ENCODE measurements around the gene CBX2. TPM values are rescaled to one million over a fixed set of nuclear protein-coding genes. Genes with fewer than 3 reads are reported as not detected.
"Not testable (repeated sequence)": the region's sequence is repeated elsewhere in the genome, so short reads cannot be mapped to it uniquely, and the experiment has no call there.

CBX2 gene
- total RNA-seq, 4 donors from 2014 or later = 4.6 to 12.9 (median 8.7) TPM

- no peaks in the 10 kb centered on the region for H3K9me3 ChIP-seq
- peaks cover 6 to 13% (median 6%) of the 10 kb centered on the region in 3 donors for H3K4me1 ChIP-seq
- peaks cover 15 to 99% (median 20%) of the 10 kb centered on the region in 4 donors for H3K27me3 ChIP-seq
- H3K4me3 ChIP-seq = no peak overlapping the region
- H3K36me3 ChIP-seq = no peaks in the 10 kb centered on the region
- H3K27ac ChIP-seq = no peak overlapping the region
- WGBS, 2 donors = 54 to 56% methylated on average over 13 of the region's 13 CpGs
- intact Hi-C loops (cut with DNase I) = no loop called here
- no peak for DNase-seq
- TF ChIP-seq POLR2A (IDR thresholded peaks at IDR 0.05) (no peak), CTCF (IDR thresholded peaks at IDR 0.05) (no peak)
Measured at GRCh38 chr17:79752175-79752574, 25.8 kb upstream of the CBX2 start.

GRCh38 chr17:79754370-79754769 lies 23.6 kb upstream of the CBX2 start:
- no peak for DNase-seq
- Histone ChIP-seq H3K27me3 (peaks cover 0 to 77% (median 6%) of the 10 kb centered on the region in 4 donors), H3K9me3 (no peaks in the 10 kb centered on the region), H3K4me1 (no peaks in the 10 kb centered on the region), H3K4me3 (no peak overlapping the region), H3K36me3 (no peaks in the 10 kb centered on the region), H3K27ac (no peak overlapping the region)
- TF ChIP-seq CTCF (IDR thresholded peaks at IDR 0.05) (no peak), POLR2A (IDR thresholded peaks at IDR 0.05) (no peak)
- 55 to 62% methylated on average over 12 of the region's 12 CpGs for WGBS, 2 donors
- intact Hi-C loops (cut with DNase I) = no loop called here

GRCh38 chr17:79754903-79755302 lies 23.0 kb upstream of the CBX2 start:
- H3K9me3 ChIP-seq; intact Hi-C loops (cut with DNase I); H3K4me3 ChIP-seq; H3K27ac ChIP-seq; DNase-seq; H3K36me3 ChIP-seq; H3K4me1 ChIP-seq: not testable (repeated sequence)
- 76 to 86% methylated on average over 7 to 8 of the region's 9 CpGs for WGBS, 2 donors
- H3K27me3 ChIP-seq = peaks cover 0 to 72% (median 5%) of the 10 kb centered on the region in 4 donors

- intact Hi-C loops (cut with DNase I) = no loop called here
Measured at GRCh38 chr17:79755591-79755990, 22.4 kb upstream of the CBX2 start.

GRCh38 chr17:79757140-79757745 lies 20.7 kb upstream of the CBX2 start:
- Histone ChIP-seq H3K27me3 (peaks cover 0 to 60% (median 0%) of the 10 kb centered on the region in 4 donors), H3K4me3 (no peak overlapping the region), H3K27ac (no peak overlapping the region), H3K4me1 (peaks cover 0 to 6% (median 5%) of the 10 kb centered on the region in 3 donors), H3K36me3 (no peaks in the 10 kb centered on the region), H3K9me3 (no peaks in the 10 kb centered on the region)
- intact Hi-C loops (cut with DNase I) = no loop called here
- DNase-seq = no peak
- TF ChIP-seq CTCF (IDR thresholded peaks at IDR 0.05) (no peak), POLR2A (IDR thresholded peaks at IDR 0.05) (no peak)
- WGBS, 2 donors = 91 to 95% methylated on average over 14 to 15 of the region's 15 CpGs

More at GRCh38 chr17:79755591-79755990, 22.4 kb upstream of the CBX2 start:
- TF ChIP-seq CTCF (IDR thresholded peaks at IDR 0.05) = no peak
- no peak for TF ChIP-seq POLR2A (IDR thresholded peaks at IDR 0.05)
- no peaks in the 10 kb centered on the region for H3K9me3 ChIP-seq
- no peak overlapping the region for H3K4me3 ChIP-seq
- no peak for DNase-seq
- WGBS, 2 donors = 75 to 79% methylated on average over 14 of the region's 14 CpGs
- H3K27me3 ChIP-seq = peaks cover 0 to 68% (median 2%) of the 10 kb centered on the region in 4 donors
- no peak overlapping the region for H3K27ac ChIP-seq
- H3K36me3 ChIP-seq = no peaks in the 10 kb centered on the region
- peaks cover 0 to 6% (median 5%) of the 10 kb centered on the region in 3 donors for H3K4me1 ChIP-seq
